LNCaP clone FGC (cell line): ENCODE measurements around the gene ZBBX.
A peak's percentile ranks its signal among the peaks of the same experiment; 100 is the strongest.

Experiments used
- DNase-seq: peaks from one replicate; pipeline ENCODE4 v3.0.0-alpha.2; 2011; ENCODE audit warnings: low read depth
- H3K4me3 ChIP-seq: 2 replicates; pipeline ENCODE4 v1.5.1; 2011; ENCODE audit warnings: mild to moderate bottlenecking, low read depth, low read length, control low read depth
- CTCF ChIP-seq: IDR thresholded peaks from 2 replicates; pipeline ENCODE4 v1.5.1; 2012; ENCODE audit warnings: mild to moderate bottlenecking; ENCODE audit not compliant: control insufficient read depth, insufficient read depth; ENCODE audit errors: extremely low read depth

ZBBX gene

GRCh38 chr3:167228135-167228534, 152.0 kb downstream of the ZBBX start:
- TF ChIP-seq CTCF: no peak
- DNase-seq: no peak
- no peak overlapping the region for H3K4me3 ChIP-seq

- TF ChIP-seq CTCF: no peak
- no peak overlapping the region for H3K4me3 ChIP-seq
Observed at GRCh38 chr3:167225821-167226220, 154.3 kb downstream of the ZBBX start.

GRCh38 chr3:167209011-167209410, 171.1 kb downstream of the ZBBX start:
- peak; percentile 23 for DNase-seq
- H3K4me3 ChIP-seq: no peak overlapping the region
- peak; percentile 54 for TF ChIP-seq CTCF

More at GRCh38 chr3:167225821-167226220, 154.3 kb downstream of the ZBBX start:
- DNase-seq: no peak

- DNase-seq: no peak
- no peak for TF ChIP-seq CTCF
- H3K4me3 ChIP-seq: no peak overlapping the region
Observed at GRCh38 chr3:167203062-167203461, 177.0 kb downstream of the ZBBX start.

GRCh38 chr3:167198949-167199600, 181.0 kb downstream of the ZBBX start:
- no peak for TF ChIP-seq CTCF
- no peak overlapping the region for H3K4me3 ChIP-seq
- DNase-seq: no peak
